ENCODE results near the gene GAGE12D. TPM values are rescaled to one million over a fixed set of nuclear protein-coding genes. Genes with fewer than 3 reads are reported as not detected.
"Not testable (repeated sequence)": the region's sequence is repeated elsewhere in the genome, so short reads cannot be mapped to it uniquely, and the experiment has no call there.

GAGE12D gene, protein sequence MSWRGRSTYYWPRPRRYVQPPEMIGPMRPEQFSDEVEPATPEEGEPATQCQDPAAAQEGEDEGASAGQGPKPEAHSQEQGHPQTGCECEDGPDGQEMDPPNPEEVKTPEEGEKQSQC
- total RNA-seq, result not detected

DNA sequence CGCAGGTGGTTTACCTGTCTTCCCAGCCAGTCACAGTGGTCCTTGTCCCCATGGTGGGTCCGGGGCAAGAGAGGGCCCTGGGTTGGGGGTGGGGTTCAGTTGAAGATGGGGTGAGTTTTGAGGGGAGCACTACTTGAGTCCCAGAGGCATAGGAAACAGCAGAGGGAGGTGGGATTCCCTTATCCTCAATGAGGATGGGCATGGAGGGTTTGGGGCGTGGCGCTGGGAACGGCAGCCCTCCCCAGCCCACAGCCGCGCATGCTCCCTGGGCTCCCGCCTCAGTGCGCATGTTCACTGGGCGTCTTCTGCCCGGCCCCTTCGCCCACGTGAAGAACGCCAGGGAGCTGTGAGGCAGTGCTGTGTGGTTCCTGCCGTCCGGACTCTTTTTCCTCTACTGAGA is at the start of gene GAGE12D:
GAGE12D (plus strand) TSS at position 301 of the 400 bp plus-strand sequence. CDS start 1,155 bp downstream, outside the sequence.
- DNase-seq (ENCODE audit: low spot score in 2 of 2); H3K9me3 ChIP-seq; H3K36me3 ChIP-seq; H3K27ac ChIP-seq; H3K4me3 ChIP-seq; H3K4me1 ChIP-seq; H3K27me3 ChIP-seq; intact Hi-C loops (cut with DNase I; ENCODE audit: low total_unique reads): not testable (repeated sequence)

DNA sequence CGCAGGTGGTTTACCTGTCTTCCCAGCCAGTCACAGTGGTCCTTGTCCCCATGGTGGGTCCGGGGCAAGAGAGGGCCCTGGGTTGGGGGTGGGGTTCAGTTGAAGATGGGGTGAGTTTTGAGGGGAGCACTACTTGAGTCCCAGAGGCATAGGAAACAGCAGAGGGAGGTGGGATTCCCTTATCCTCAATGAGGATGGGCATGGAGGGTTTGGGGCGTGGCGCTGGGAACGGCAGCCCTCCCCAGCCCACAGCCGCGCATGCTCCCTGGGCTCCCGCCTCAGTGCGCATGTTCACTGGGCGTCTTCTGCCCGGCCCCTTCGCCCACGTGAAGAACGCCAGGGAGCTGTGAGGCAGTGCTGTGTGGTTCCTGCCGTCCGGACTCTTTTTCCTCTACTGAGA is 9.7 kb upstream of the GAGE12D start, which contains the start of gene GAGE12C:
GAGE12C (plus strand) TSS at position 301 of the 400 bp plus-strand sequence. CDS start 1,155 bp downstream, outside the sequence.
- H3K36me3 ChIP-seq; H3K27ac ChIP-seq; H3K4me1 ChIP-seq; H3K9me3 ChIP-seq; H3K27me3 ChIP-seq; H3K4me3 ChIP-seq; intact Hi-C loops (cut with DNase I; ENCODE audit: low total_unique reads); DNase-seq (ENCODE audit: low spot score in 2 of 2): not testable (repeated sequence)

DNA sequence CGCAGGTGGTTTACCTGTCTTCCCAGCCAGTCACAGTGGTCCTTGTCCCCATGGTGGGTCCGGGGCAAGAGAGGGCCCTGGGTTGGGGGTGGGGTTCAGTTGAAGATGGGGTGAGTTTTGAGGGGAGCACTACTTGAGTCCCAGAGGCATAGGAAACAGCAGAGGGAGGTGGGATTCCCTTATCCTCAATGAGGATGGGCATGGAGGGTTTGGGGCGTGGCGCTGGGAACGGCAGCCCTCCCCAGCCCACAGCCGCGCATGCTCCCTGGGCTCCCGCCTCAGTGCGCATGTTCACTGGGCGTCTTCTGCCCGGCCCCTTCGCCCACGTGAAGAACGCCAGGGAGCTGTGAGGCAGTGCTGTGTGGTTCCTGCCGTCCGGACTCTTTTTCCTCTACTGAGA is 9.5 kb downstream of the GAGE12D start, which contains the start of gene GAGE12E:
GAGE12E (plus strand) TSS at position 301 of the 400 bp plus-strand sequence. CDS start 1,155 bp downstream, outside the sequence.
- DNase-seq (ENCODE audit: low spot score in 2 of 2); intact Hi-C loops (cut with DNase I; ENCODE audit: low total_unique reads); H3K27ac ChIP-seq; H3K4me1 ChIP-seq; H3K9me3 ChIP-seq; H3K4me3 ChIP-seq; H3K27me3 ChIP-seq; H3K36me3 ChIP-seq: not testable (repeated sequence)

DNA sequence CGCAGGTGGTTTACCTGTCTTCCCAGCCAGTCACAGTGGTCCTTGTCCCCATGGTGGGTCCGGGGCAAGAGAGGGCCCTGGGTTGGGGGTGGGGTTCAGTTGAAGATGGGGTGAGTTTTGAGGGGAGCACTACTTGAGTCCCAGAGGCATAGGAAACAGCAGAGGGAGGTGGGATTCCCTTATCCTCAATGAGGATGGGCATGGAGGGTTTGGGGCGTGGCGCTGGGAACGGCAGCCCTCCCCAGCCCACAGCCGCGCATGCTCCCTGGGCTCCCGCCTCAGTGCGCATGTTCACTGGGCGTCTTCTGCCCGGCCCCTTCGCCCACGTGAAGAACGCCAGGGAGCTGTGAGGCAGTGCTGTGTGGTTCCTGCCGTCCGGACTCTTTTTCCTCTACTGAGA is 19.0 kb downstream of the GAGE12D start, which contains the start of gene GAGE12F:
GAGE12F (plus strand) TSS at position 301 of the 400 bp plus-strand sequence. CDS start 1,155 bp downstream, outside the sequence.
- H3K9me3 ChIP-seq; H3K4me1 ChIP-seq; H3K27ac ChIP-seq; intact Hi-C loops (cut with DNase I; ENCODE audit: low total_unique reads); H3K4me3 ChIP-seq; DNase-seq (ENCODE audit: low spot score in 2 of 2); H3K27me3 ChIP-seq; H3K36me3 ChIP-seq: not testable (repeated sequence)

DNA sequence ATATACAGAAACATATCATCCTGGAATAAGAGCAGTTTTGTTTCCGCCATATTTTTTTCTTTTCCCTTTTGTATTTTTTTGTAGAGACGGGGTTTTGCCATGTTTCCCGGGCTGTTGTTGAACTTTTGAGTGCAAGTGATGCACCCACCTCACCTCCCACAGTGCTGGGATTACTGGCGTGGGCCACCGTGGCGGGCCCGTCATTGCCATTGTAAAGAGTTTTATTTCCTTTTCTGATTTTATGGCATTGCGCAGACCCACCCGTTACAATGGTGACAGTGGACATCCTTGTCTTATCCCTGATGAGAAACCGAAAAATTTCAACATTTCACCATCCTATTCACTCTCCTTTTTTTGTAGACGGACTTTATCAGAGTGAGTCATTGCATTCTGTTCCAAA is 27.2 kb downstream of the GAGE12D start:
- intact Hi-C loops (cut with DNase I; ENCODE audit: low total_unique reads); H3K9me3 ChIP-seq; H3K27me3 ChIP-seq; H3K4me1 ChIP-seq; H3K36me3 ChIP-seq; H3K4me3 ChIP-seq; H3K27ac ChIP-seq: not testable (repeated sequence)
- DNase-seq (ENCODE audit: low spot score in 2 of 2), result peak in 1 of 2 donors; percentile 16

DNA sequence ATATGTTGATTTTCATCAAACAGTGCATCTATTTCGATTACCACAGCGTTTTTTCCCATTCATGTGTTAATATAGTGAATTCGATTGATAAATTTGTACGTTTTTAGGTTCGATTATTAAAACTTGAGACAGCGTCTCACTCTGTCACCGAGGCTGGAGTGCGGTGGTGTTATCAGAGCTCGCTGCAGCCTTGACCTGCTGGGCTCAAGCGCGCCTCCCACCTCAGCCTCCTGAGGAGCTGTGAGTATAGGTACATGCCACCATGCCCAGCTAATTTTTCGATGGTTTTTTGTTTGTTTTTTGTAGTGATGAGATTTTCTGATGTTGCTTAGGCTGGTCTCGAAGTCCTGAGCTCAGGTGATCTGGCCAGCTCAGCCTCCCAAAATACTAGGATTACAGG is 27.6 kb downstream of the GAGE12D start:
- intact Hi-C loops (cut with DNase I; ENCODE audit: low total_unique reads); H3K9me3 ChIP-seq; DNase-seq (ENCODE audit: low spot score in 2 of 2): not testable (repeated sequence)

DNA sequence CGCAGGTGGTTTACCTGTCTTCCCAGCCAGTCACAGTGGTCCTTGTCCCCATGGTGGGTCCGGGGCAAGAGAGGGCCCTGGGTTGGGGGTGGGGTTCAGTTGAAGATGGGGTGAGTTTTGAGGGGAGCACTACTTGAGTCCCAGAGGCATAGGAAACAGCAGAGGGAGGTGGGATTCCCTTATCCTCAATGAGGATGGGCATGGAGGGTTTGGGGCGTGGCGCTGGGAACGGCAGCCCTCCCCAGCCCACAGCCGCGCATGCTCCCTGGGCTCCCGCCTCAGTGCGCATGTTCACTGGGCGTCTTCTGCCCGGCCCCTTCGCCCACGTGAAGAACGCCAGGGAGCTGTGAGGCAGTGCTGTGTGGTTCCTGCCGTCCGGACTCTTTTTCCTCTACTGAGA is 28.6 kb downstream of the GAGE12D start, which contains the start of gene GAGE12G:
GAGE12G (plus strand) TSS at position 301 of the 400 bp plus-strand sequence. CDS start 1,155 bp downstream, outside the sequence.
- H3K4me1 ChIP-seq; H3K4me3 ChIP-seq; H3K36me3 ChIP-seq; DNase-seq (ENCODE audit: low spot score in 2 of 2); H3K9me3 ChIP-seq; H3K27me3 ChIP-seq; intact Hi-C loops (cut with DNase I; ENCODE audit: low total_unique reads); H3K27ac ChIP-seq: not testable (repeated sequence)

More for the DNA sequence above, 27.6 kb downstream of the GAGE12D start:
- H3K4me1 ChIP-seq, H3K36me3 ChIP-seq, H3K4me3 ChIP-seq, H3K27ac ChIP-seq, H3K27me3 ChIP-seq: not testable (repeated sequence)

DNA sequence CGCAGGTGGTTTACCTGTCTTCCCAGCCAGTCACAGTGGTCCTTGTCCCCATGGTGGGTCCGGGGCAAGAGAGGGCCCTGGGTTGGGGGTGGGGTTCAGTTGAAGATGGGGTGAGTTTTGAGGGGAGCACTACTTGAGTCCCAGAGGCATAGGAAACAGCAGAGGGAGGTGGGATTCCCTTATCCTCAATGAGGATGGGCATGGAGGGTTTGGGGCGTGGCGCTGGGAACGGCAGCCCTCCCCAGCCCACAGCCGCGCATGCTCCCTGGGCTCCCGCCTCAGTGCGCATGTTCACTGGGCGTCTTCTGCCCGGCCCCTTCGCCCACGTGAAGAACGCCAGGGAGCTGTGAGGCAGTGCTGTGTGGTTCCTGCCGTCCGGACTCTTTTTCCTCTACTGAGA is 38.1 kb downstream of the GAGE12D start, which contains the start of gene GAGE12H:
GAGE12H (plus strand) TSS at position 301 of the 400 bp plus-strand sequence. CDS start 1,155 bp downstream, outside the sequence.
- H3K4me3 ChIP-seq; H3K27ac ChIP-seq; DNase-seq (ENCODE audit: low spot score in 2 of 2); H3K9me3 ChIP-seq; H3K36me3 ChIP-seq; intact Hi-C loops (cut with DNase I; ENCODE audit: low total_unique reads); H3K4me1 ChIP-seq; H3K27me3 ChIP-seq: not testable (repeated sequence)

DNA sequence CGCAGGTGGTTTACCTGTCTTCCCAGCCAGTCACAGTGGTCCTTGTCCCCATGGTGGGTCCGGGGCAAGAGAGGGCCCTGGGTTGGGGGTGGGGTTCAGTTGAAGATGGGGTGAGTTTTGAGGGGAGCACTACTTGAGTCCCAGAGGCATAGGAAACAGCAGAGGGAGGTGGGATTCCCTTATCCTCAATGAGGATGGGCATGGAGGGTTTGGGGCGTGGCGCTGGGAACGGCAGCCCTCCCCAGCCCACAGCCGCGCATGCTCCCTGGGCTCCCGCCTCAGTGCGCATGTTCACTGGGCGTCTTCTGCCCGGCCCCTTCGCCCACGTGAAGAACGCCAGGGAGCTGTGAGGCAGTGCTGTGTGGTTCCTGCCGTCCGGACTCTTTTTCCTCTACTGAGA is 47.7 kb downstream of the GAGE12D start, which contains the start of gene GAGE2A:
GAGE2A (plus strand) TSS at position 301 of the 400 bp plus-strand sequence. CDS start 1,155 bp downstream, outside the sequence.
- H3K27me3 ChIP-seq; intact Hi-C loops (cut with DNase I; ENCODE audit: low total_unique reads); H3K4me1 ChIP-seq; H3K9me3 ChIP-seq; H3K4me3 ChIP-seq; DNase-seq (ENCODE audit: low spot score in 2 of 2); H3K27ac ChIP-seq; H3K36me3 ChIP-seq: not testable (repeated sequence)

DNA sequence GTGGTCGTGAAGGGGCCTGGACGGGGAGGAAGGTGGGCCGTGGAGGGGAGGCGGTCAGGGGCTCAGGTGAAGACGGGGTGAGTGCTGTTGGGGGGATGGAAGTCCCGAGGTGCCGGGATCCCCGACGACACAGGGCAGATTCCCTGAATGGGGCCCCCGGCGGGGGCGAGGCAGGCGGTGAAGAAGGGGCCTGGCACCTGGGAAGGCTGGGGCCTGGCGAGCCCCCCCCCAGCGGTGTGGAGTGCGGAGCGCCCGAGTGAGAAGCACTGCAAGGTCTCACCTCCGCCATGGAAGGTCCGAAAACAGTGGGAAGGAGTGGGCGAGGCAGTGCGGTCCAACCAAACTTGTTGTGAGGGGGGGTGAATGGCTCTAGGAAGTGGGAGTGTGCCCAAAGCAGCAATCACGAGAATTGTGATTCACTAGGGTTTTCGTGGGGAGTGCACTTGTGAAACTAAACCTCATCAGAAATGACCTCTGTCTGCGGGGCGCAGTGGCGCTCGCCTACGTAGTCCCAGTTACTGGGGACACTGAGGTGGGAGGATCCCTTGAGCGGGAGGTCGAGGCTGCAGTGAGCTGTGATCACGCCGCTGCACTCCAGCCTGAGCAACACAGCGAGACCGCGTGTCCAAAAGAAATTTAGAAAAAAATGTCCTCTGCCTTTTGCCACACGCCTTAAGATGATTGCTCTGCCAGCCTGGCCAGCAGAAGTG is 48.4 kb downstream of the GAGE12D start:
- H3K9me3 ChIP-seq; H3K27me3 ChIP-seq; H3K36me3 ChIP-seq; intact Hi-C loops (cut with DNase I; ENCODE audit: low total_unique reads); H3K4me1 ChIP-seq; H3K27ac ChIP-seq; H3K4me3 ChIP-seq: not testable (repeated sequence)
- DNase-seq (ENCODE audit: low spot score in 2 of 2), result peak in 1 of 2 donors; percentile 48

DNA sequence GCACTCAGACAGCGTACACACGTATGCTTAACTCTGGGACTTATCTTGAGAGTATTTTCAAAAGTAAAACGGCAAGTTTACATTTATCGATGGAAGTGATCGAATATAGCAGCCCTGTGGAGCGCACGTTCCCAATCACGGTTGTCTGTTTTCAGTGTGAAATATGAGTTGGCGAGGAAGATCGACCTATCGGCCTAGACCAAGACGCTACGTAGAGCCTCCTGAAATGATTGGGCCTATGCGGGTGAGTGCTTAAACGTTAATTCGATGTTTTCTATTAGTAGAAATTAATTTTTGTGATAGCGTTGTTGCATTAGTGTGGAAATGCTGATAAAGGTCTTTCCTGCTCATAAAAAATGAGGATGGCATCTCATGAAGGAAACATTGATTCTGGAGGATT is 49.0 kb downstream of the GAGE12D start:
- H3K4me1 ChIP-seq; H3K4me3 ChIP-seq; intact Hi-C loops (cut with DNase I; ENCODE audit: low total_unique reads); H3K27ac ChIP-seq; DNase-seq (ENCODE audit: low spot score in 2 of 2); H3K27me3 ChIP-seq; H3K36me3 ChIP-seq; H3K9me3 ChIP-seq: not testable (repeated sequence)

Data from breast epithelium (tissue), 4 donors.